GM21825 (cell line): ENCODE data around the gene BRPF1.
A peak's percentile ranks its signal among the peaks of the same experiment; 100 is the strongest.

ENCODE experiments used
- ATAC-seq: cut with Tn5 transposase; IDR thresholded peaks from one replicate; pipeline ENCODE4 v1.9.1; 2021; ENCODE audit warnings: mild to moderate bottlenecking, moderate library complexity; ENCODE audit not compliant: unreplicated experiment

BRPF1 gene

DNA sequence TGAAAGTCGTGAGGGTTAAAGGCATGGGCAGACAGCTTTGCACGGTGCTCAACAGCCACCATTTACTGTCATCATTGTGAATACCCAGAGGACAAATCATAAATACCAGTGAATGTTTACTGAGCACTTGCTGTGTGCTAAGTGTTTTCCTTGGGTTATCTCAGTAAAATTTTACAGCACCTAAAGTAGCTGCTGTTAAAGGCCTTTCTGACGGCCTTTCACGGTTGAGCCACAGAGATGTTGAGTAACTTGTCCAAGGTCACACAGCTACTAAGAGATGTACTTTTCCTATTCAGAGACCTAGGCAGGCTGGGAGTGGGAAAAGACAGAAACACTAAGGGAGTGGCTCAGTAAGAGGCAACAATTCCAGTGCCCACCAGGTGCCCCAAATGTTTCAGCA, 28.3 kb upstream of the BRPF1 start:
- ATAC-seq: no peak

DNA sequence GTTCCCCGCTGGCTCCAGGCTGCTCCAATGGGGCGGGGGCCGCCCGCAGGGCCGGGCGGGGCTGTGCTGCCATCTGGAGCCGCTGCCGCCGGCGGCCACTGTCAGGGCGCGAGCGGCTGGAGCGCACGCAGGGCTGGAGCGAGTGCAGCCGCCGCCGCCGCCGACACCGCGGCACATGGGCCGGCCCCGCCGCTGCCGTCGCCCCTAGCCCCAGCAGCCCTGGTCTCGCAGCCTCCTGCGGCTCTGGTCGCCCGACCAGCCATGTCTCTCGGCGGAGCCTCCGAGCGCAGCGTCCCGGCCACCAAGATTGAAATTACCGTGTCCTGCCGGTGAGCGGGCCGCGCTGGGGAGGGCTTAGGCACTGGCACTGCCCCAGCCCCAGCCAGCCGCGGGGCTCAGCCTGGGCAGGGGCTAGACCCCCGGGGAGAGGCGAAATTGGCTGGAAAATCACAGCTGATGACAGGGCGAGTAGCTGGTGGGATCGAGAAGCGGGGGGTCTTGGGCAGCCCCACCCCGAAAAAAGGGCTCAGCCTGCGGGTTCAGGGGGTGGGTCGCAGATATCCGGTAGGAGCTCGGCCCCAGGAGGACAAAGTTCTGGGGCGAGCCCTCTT, 27.7 kb upstream of the BRPF1 start, which contains the start of gene CPNE9:
Gene CPNE9, plus strand, starts transcription at position 98 of the 611 bp plus-strand sequence. Its CDS starts 164 bp downstream, at position 262.
- ATAC-seq: no peak

DNA sequence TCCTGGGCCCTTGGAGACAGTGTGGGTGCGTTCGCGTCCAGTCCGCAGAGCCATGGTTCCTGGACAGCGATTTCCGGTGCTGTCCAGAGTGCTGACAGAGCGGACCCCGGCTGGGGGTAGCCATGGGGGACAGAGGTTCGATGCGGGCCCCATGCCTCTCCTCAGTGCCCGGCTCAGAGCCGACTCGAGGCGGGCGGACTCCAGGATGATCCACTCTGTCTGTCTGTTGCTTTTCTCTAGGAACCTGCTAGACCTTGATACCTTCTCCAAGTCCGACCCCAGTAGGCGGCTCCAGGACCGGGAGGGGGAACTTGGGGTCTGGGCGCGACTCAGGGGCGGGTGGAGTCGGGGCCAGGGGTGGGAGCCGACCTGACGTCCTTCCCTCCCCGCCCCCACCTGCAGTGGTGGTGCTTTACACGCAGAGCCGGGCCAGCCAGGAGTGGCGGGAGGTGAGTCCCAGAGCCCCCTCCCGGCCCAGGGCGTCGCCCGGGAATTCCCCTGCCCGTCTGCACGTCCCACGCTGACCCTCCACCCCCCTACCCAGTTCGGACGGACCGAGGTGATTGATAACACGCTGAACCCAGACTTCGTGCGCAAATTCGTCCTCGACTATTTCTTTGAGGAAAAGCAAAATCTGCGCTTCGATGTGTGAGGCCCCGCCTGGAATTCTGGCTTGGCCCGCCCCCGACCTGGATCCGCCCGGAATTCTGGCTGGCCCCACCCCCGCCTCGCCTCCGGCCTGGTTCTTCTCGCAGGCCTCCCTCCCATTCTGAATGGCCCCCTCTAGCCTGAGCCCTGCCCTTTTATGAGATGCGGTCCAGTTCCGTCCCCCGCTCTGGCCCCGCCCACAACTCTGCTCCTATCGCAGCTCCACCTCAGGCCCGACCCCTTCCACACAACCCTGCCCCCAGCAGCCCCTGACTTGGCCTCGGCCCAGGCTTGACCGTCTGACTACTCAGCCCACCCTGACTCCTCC, 26.9 kb upstream of the BRPF1 start:
- ATAC-seq: no peak

DNA sequence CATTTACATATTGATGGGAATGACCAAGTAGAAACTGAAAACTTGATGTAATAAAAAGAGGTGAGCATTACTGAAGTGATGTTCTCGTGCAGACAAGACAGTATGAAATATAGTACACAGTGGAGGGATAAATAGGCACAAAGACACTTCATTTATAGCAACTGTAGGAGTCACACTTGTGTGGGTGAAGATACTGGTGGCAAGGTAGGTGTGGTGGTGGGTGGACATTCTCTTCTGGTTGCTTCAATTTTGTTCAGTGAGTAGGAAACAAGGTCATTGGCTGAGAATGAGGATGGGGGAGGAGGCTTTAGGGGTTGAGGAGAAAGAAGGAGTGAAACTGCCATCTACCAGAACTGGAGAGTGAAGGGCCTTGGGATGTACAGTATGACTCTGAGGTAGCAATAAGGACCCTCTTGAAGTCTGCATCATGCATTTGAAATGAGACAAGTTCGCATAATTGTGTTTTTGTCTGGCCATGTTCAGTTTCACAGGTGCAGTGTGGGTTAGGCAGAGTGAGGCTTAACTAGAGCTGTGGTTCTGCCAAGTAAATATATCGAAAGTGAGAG, 21.3 kb upstream of the BRPF1 start:
- ATAC-seq: no peak

DNA sequence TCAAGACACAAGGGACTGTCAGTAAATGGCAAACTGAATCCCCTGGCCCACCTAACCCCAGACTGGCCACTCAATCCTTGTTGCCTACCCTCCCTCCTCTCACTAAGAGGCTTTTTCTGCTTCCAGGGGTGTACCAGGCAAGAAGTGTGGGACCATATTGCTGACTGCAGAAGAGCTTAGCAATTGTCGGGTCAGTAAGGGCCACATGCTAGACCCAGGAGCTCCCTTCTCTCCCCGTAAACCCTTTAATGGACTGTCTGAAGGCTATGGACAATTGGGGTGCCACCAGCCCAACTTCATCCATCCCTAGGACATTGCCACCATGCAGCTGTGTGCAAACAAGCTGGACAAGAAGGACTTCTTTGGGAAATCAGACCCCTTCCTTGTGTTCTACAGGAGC, 19.1 kb upstream of the BRPF1 start:
- no peak for ATAC-seq

DNA sequence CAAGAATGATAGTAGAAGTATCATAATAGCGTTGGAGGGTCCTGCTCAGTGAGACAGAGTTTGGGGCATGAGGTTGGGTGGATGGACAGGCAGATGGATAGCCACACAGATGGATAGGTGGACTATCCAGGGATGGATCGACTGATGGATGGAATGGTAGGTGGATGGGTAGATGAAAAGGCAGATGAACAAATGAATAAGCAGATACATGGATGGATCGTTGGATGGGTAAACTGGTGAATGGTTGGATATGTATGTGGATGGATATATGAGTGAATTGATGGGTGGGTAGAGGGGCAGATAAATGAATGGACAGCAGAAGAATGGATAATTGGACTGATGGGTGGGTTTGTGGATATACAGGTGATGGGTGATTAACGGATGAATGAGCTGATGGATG, 18.4 kb upstream of the BRPF1 start:
- ATAC-seq: no peak

DNA sequence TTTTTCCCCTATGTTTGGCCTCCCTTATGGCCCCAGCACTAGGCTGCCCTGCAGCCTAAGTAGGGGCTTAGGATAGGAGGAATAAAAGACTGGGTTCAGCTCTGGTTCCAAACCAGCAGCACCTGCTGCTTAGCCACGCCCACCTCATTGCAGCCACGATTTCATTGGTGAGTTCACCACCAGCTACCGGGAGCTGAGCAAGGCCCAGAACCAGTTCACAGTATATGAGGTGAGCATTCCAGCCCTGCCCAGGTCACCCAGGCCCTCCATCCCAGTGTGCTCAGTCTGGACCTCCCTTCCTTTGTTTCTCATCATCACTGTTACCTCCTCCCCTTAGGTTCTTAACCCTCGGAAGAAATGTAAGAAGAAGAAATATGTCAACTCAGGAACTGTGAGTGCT, 16.4 kb upstream of the BRPF1 start:
- no peak for ATAC-seq

DNA sequence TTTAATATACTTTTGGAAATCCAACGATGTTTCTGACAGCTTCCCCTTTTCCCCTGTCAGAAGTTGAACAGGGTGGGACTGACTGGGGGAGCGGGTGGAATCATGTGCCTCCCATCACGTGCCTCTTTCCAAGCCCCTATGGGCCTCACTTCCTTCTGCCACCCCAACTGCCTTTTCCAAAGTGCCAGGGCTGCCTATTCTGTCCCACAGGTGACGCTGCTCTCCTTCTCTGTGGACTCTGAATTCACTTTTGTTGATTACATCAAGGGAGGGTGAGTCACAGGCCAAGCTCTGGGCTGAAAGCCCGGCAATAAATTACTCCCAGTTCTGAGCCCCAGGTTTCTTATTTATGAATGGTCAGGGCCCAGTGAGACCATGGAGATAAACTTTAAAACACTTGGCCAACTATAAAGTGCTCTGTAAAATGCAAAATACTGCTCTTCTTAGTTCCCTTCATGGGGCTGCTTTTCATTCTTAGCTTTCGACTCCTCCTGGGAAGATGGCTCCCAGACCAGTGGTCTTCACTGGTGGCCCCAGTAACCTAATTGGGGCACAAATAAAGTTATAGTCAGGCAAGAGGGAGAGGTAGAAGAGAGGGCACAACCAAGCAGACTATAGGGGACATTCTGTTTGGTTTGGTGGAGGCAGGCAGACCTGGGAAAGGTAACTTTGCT, 15.6 kb upstream of the BRPF1 start:
- ATAC-seq: no peak

DNA sequence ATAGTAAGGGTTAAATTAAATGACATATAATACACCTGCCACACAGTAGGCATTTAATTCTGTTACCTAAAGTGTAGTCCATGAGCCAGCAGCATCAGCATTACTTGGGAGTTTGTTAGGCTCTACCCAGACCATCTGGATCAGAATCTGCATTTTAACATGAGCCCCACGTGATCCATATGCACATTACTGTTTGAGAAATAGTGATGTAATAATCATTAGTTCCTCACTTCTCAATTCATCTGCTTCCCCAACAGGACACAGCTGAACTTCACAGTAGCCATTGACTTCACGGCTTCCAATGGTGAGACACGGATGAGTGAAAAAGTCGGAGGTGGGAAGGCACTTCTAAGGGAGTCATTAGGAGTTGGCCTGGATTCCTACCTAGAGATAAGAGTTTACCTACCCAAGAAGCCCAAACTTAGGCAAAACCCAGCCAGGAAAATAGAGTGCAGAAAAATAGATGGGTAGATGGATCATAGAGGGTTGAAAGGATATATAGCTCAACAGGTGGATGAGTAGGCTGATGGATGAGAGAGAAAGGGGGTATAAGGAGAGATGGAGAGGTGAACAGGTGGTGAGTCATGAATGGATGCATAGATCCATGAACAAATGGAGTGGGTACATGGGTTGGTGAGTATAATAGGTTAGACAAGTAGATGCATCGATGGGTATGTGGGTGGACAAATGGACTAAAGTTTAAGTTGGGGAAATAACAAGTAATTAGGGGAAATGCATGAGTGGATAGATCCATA, 14.6 kb upstream of the BRPF1 start:
- ATAC-seq: no peak

DNA sequence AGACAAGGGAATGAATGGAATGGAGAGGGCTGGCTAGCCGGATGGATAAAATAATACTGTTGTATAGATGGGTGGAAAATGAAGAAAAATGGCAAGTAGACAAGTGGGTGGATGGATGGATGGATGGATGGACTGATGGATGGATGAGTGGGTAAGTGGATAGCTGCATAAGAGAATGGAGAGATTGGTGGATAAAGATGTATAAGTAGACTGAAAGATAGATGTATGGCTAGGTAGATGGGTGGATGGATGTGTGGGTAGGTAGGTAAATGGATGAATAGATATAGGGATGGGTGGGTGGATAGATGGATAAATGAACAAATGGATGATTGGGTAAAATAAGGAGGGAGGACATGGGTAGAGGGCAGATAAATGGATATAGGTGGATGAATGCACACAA, 14.0 kb upstream of the BRPF1 start:
- no peak for ATAC-seq

DNA sequence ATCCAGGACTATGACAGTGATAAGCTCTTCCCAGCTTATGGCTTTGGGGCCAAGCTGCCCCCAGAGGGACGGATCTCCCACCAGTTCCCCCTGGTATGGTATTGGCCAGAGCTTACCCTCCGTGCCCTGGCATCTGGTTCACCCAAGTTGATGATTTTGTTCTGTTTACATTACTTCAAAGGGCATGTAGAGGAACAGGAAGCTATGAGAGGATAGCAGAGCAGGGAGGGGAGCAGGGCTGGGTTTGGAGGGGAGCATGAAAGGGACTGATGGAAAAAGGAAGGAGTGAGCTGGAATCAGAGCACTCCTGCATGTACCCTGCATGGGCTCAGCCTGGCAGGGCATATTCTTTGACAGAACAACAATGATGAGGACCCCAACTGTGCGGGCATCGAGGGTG, 13.4 kb upstream of the BRPF1 start:
- no peak for ATAC-seq

DNA sequence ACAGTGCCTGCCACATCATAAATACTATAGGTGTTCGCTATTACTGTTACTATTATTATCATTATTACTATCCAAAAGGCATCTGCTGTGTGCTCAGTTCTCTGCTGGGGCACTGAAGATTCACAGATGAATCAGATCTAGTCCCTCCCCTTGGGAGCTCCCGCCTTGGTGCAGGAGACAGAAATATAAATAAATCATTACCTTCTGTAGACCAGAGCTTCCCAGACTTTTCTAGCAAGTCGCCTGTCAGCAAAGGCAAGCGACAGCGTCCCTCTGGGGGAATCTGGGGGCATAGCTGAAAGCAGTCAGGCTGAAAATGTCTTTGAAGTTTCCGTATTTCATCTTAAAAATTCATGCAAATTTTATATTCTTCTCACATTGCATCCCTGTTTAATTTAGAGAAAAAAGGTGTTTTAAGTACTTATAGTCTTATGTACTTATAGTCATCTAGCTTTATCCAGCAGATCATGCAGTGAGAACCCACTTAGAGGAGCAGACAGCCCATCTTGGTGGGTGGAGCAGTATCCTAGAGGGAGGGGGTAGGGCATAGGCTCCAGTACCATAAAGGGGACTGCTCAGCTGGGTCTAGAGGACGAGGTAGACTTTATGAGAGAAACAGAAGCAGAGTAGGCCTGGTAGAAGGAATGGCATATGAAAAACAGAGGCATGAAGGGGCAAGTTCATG, 10.4 kb upstream of the BRPF1 start:
- ATAC-seq: no peak

DNA sequence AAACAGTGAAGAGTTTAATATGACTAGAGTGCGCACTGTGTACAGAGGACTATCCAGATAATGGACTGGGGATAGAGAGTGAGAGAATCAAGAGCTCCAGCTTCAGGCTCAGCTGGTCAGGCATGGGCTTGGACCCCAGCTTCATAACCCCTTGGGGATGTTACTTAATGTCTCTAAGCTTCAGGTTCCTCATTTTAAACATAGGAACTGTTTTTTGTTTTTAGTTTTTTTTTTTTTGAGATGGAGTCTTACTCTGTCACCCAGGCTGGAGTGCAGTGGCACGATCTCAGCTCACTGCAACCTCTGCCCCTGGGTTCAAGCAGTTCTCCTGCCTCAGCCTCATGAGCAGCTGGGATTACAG, 9.9 kb upstream of the BRPF1 start:
- no peak for ATAC-seq

DNA sequence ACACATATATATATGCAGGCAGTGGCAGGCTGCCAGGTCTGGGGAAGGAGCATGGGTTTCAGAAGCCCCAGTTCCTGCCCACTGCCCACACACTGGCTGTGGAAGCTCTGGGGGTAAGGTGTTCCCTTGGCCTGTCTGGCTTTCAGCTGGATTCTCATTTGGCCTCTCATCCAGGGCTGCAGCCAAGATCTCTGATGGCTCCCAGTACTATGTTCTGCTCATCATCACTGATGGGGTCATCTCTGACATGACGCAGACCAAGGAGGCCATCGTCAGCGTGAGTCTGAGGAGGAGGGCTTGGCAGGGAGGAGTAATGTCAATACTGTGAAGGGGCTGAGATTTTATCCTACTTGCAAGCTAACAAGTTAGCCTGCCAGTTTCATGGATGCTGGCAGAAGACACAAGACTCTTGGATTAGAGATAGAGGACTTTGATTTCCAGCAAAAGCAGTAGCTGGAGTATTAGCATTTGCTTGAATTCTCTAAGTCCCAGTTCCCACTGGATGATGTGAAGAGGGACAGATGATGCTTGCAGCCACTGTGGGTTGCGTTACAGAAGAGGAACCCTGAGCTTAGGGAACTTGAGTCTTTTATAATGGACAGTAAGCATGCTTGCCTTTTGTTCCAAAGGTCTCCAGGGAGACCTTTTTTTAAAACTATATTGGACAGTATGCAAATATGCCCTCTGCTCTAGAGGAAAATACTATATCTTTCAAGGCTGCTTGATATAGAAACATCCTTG, 5.6 kb upstream of the BRPF1 start:
- no peak for ATAC-seq

DNA sequence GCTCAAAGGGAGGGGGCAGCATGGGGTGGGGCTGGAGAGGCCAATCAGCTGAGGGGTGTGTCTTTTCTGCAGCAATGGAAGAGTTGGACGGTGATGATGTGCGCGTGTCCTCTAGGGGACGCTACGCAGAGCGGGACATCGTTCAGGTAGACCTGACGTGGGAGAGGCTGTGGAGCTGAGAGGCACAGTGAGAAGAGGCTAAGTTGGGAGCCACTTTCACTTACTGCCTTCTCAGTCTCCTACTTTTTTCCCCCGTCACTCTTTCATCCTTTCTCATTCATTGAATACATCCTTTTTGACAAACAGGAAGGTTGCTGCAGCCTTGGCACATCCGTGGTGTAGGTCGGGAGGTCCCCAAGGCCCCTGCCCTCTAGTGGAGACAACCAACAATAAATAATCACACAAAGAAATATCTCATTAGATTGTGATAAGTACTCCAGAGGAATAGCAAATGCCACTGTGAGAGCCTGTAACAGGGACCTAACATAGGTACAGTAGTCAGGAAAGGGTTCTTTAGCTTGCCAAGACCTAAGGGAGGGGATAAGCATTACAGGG, 4.4 kb upstream of the BRPF1 start:
- no peak for ATAC-seq

DNA sequence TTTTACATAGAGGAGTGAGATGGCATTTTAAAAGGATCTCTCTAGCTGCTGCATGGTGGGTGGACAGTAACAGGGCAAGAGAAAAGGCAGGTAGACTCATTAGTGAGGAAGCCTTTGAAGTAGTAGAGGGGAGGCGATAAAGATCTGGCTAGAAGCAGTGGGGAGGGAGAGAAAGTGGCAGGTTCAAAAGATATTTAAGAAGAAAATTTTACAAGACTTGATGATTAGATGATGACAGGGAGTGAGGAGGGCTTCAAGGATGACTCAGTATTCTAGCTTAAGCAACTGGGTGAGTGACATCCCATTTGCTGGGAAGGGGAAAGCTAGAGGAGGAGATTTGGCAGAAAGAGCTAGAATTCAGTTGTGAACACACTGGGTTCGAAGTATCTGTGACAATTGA, 3.8 kb upstream of the BRPF1 start:
- no peak for ATAC-seq

DNA sequence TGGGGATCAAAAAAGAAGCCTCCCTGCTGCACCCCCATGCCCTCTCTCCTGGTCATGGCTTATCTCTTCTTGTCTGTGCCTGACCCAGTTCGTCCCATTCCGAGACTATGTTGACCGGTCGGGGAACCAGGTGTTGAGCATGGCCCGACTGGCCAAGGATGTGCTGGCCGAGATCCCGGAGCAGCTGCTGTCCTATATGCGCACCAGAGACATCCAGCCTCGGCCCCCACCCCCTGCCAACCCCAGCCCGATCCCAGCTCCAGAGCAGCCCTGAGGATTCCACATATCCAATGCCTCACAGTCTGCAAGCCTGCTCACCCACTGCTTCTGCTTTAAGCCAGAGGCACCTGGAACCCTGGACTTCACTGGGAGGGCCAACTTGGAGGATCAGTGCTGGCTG, 2.1 kb upstream of the BRPF1 start:
- no peak for ATAC-seq

DNA sequence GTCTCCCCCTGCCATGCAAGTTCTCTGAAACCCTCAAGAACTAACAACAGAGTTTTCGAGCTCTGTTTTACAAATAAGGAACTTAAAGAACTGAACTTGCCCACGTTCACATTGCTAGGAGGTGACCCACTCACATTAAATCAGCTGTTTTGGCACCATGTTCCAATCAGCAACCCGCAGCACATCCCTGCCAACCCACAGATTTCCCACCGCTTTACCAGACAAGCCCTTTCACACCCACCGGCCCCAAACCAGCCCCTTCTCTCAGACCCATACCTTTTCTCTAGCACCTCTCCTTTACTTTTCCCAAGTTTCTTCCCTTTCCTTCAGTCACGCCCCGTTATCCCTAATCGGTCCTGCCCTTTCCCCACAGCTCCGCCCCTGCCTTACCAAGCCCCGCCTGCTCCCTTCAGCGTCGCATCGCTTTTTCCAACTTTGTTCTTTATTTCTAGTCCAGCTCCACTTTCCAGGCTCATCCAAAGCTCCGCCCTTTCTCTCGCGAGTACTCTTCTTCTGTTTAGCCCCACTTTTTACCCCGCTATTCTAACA, 804 bp upstream of the BRPF1 start:
- ATAC-seq: peak; percentile 37
